Measurements from ENCODE around the gene CAPN10.

Gene CAPN10

DNA sequence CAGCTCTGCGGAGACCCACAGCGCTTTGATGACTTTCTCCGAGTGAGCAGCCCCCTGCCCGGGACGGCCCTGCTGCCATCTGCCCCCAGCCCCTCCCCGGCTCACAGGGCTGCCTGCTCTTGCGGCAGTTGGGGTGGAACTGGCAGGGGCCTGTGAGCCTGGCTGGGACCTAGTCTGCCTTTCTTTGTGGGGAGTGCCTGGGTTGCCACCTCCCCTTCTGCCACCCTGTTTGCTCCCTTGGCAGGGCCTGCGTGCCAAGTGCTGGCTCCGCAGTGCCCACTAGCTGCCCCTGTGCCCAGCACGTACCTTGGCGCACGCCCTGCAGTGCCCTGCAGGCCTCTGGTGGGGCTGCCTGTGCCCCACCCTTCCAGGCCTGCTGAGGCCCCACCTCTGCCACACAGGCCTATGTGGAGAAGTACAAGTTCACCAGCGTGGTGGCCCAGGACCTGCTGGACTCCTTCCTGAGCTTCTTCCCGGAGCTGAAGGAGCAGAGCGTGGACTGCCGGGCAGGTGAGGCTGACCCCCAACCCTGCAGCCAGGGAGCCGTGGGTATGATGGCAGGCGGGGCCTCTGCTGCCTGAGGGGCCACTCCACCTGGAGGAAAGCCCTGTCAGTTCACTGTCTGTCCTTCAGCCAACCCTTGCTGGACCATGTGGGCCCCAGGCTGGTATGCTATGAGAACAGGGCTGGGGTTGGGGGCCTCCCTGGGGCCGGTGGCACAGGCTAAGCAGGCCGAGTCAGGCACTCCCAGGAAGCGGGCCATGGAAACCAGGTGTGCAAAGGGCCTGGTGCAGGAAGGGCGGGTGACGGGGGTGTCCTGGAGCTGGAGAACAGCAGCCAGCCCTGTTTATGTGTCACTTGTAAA, 11.2 kb upstream of the CAPN10 start:
- H3K4me3 ChIP-seq (ENCODE audit: control insufficient read depth, low read depth, low read length) = no peak overlapping the region
- TF ChIP-seq, protein P1, sequence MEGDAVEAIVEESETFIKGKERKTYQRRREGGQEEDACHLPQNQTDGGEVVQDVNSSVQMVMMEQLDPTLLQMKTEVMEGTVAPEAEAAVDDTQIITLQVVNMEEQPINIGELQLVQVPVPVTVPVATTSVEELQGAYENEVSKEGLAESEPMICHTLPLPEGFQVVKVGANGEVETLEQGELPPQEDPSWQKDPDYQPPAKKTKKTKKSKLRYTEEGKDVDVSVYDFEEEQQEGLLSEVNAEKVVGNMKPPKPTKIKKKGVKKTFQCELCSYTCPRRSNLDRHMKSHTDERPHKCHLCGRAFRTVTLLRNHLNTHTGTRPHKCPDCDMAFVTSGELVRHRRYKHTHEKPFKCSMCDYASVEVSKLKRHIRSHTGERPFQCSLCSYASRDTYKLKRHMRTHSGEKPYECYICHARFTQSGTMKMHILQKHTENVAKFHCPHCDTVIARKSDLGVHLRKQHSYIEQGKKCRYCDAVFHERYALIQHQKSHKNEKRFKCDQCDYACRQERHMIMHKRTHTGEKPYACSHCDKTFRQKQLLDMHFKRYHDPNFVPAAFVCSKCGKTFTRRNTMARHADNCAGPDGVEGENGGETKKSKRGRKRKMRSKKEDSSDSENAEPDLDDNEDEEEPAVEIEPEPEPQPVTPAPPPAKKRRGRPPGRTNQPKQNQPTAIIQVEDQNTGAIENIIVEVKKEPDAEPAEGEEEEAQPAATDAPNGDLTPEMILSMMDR (conservative IDR thresholded peaks at IDR 0.05; ENCODE audit: control insufficient read depth, insufficient read depth, low read depth, low read length) = no peak
- DNase-seq (ENCODE audit: low read depth) = no peak

DNA sequence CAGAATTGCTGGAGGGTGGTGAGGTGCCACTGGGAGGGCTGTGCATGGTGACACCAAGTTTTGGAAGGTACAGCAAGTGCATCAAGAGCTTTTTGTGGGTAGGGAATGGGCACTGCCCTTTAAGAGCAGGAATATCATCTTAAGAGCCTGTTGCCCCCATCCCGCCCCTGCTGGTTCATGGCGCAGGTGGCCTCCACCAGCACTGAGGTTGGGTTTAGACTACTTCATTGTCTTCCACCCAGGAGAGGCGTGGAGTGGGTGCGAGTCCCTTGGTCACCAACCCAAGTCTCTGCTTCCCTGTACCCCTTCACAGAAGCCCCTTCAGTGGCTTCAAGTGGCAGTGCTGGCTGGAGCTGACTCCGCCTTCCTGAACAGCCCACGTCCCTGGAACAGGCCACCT, 10.5 kb upstream of the CAPN10 start:
- H3K4me3 ChIP-seq (ENCODE audit: control insufficient read depth, low read depth, low read length) = no peak overlapping the region
- no peak for DNase-seq (ENCODE audit: low read depth)
- TF ChIP-seq, protein P1 (conservative IDR thresholded peaks at IDR 0.05; ENCODE audit: control insufficient read depth, insufficient read depth, low read depth, low read length) = no peak

DNA sequence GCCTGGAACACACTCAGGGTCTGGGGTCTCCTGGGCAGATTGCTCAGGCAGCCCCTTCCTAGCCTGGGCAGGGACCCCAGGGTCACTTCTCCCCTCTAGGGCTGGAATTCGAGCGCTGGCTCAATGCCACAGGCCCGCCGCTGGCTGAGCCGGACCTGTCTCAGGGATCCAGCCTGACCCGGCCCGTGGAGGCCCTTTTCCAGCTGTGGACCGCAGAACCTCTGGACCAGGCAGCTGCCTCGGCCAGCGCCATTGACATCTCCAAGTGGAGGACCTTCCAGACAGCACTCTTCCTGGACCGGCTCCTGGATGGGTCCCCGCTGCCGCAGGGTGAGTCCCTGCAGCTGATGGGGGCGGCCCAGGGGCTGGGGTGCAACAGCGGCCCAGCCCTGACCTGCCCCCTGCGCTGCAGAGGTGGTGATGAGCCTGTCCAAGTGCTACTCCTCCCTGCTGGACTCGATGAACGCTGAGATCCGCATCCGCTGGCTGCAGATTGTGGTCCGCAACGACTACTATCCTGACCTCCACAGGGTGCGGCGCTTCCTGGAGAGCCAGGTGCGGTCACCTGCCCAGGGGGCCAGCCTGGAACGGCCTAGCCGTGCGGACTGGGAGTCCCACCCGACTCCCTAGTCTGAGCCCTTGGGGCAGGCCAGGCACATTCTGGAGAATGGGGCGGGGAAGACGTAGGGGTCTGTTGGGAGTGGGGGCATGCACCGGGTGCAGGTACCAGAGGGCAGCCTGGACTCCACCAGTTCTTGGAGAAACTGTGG, 9.9 kb upstream of the CAPN10 start:
- no peak overlapping the region for H3K4me3 ChIP-seq (ENCODE audit: control insufficient read depth, low read depth, low read length)
- DNase-seq (ENCODE audit: low read depth) = no peak
- TF ChIP-seq, protein P1 (conservative IDR thresholded peaks at IDR 0.05; ENCODE audit: control insufficient read depth, insufficient read depth, low read depth, low read length) = no peak

DNA sequence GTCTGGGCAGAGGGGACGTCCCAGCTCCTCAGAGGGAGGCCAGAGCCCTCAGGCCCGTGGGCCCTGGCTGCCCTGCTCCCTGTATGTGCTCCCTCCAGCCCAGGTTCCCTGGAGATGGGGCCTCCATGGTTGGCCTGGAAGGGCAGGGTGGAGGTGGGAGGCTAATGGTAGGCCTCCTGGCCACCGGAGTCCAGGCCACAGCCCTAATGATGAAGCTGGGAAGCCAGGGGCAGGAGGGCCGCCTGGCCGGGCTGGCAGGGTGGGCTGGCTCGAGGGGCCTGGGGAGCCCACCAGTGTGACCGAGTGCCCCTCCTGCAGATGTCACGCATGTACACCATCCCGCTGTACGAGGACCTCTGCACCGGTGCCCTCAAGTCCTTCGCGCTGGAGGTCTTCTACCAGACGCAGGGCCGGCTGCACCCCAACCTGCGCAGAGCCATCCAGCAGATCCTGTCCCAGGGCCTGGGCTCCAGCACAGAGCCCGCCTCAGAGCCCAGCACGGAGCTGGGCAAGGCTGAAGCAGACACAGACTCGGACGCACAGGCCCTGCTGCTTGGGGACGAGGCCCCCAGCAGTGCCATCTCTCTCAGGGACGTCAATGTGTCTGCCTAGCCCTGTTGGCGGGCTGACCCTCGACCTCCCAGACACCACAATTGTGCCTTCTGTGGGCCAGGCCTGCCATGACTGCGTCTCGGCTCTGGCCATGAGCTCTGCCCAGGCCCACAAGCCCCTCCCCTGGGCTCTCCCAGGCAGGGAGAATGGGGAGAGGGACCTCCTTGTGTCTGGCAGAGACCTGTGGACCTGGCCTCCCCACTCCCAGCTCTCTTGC, 9.0 kb upstream of the CAPN10 start:
- no peak for DNase-seq (ENCODE audit: low read depth)
- TF ChIP-seq, protein P1 (conservative IDR thresholded peaks at IDR 0.05; ENCODE audit: control insufficient read depth, insufficient read depth, low read depth, low read length) = no peak

DNA sequence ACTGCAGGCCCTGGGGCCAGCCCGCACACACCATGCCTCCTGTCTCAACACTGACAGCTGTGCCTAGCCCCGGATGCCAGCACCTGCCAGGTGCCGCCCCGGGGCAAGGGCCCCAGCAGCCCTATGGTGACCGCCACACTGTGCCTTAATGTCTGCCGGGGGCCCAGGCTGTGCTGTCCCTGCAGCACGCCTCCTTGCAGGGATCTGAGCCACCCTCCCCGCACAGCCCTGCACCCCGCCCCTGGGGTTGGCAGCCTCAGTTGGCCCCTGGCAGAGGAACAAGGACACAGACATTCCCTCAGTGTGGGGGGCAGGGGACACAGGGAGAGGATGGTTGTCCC, 8.5 kb upstream of the CAPN10 start:
- no peak for DNase-seq (ENCODE audit: low read depth)
- TF ChIP-seq, protein P1 (conservative IDR thresholded peaks at IDR 0.05; ENCODE audit: control insufficient read depth, insufficient read depth, low read depth, low read length) = no peak
- H3K4me3 ChIP-seq (ENCODE audit: control insufficient read depth, low read depth, low read length) = no peak overlapping the region

More for the DNA sequence above, 9.0 kb upstream of the CAPN10 start:
- H3K4me3 ChIP-seq (ENCODE audit: control insufficient read depth, low read depth, low read length) = no peak overlapping the region

DNA sequence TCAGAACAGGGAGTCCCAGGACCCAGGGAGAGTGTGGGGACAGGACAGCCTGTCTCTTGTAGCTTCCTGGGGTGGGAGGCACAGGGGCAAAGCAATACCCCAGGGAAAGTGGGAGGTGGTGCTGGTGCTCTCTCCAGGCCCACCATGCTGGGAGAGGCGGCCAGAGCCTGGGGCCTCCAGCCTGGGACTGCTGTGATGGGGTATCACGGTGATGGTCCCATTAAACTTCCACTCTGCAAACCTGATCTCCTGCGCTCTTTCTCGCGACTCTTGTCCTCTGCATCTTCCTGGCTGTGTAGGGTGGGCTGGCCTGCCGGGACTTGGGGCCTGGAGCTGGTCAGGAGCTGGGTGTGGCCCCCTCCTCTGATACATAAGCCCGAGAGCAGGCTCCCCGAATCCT, 8.0 kb upstream of the CAPN10 start:
- TF ChIP-seq, protein P1 (conservative IDR thresholded peaks at IDR 0.05; ENCODE audit: control insufficient read depth, insufficient read depth, low read depth, low read length) = no peak
- H3K4me3 ChIP-seq (ENCODE audit: control insufficient read depth, low read depth, low read length) = no peak overlapping the region
- DNase-seq (ENCODE audit: low read depth) = no peak

All from fibroblast of mammary gland (primary cell).